Lung microvascular endothelial cell (primary cell): ENCODE data around the gene CADPS. TPM values are rescaled to one million over a fixed set of nuclear protein-coding genes. Genes with fewer than 3 reads are reported as not detected.

ENCODE experiments used
- DNase-seq, 2 donors: peaks; one replicate each; pipeline versions ENCODE4 v3.0.0 to v3.0.0-alpha.2; 2010; ENCODE audit warnings: low read depth in 2 of 2
- total RNA-seq: library from RNA; depleted of rRNA; stranded (reverse); fragments of >200 nt; gene quantifications from 2 replicates; pipeline ENCODE4 v1.2.1, GENCODE V29; 2014

CADPS gene
- total RNA-seq, 1 donor from 2014 or later: not detected

GRCh38 chr3:62363275-62363674 is 511.9 kb downstream of the CADPS start:
- no peak for DNase-seq

- no peak for DNase-seq
Measured at GRCh38 chr3:62361824-62362223, 513.4 kb downstream of the CADPS start.

- DNase-seq: no peak
Measured at GRCh38 chr3:62361261-62361660, 514.0 kb downstream of the CADPS start.

GRCh38 chr3:62359531-62359930 is 515.7 kb downstream of the CADPS start:
- no peak for DNase-seq

- DNase-seq: no peak
Measured at GRCh38 chr3:62356356-62356755, 518.9 kb downstream of the CADPS start.

GRCh38 chr3:62355703-62356102 is 519.5 kb downstream of the CADPS start:
- no peak for DNase-seq
